ENCODE results near the gene UBE2V1.

DNA sequence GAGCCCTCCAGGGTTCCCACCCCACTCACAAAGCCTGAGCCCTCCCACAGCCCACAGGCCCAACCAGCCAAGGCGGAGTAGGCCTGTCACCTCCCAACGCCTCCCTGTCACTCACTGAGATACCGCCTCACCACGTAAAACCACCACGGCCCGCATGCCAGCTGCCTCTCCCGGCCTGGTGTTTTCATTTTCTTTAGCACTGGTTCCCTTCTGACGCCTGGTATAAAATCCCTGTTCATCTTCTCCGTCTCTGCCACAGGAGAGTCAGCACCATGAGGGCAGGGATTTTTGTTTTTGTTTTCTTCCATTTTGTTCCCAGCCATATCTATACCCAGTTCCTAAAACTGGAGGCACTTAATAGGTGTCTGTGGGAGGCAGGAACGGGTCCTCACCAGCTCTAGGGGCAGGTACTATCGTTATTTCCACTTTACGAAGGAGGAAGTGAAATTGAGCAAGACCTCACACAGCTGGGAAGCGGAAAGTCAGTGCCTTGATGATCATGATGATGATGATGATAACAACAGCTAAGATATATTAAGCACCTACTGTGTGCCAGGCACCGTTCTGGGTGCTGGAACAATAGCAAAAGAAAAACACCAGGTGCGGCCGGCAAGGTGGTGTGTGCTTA lies 71.6 kb downstream of the UBE2V1 start:
- no peak for TF ChIP-seq POLR2AphosphoS5 (IDR thresholded peaks at IDR 0.05)
- TF ChIP-seq, protein P1, sequence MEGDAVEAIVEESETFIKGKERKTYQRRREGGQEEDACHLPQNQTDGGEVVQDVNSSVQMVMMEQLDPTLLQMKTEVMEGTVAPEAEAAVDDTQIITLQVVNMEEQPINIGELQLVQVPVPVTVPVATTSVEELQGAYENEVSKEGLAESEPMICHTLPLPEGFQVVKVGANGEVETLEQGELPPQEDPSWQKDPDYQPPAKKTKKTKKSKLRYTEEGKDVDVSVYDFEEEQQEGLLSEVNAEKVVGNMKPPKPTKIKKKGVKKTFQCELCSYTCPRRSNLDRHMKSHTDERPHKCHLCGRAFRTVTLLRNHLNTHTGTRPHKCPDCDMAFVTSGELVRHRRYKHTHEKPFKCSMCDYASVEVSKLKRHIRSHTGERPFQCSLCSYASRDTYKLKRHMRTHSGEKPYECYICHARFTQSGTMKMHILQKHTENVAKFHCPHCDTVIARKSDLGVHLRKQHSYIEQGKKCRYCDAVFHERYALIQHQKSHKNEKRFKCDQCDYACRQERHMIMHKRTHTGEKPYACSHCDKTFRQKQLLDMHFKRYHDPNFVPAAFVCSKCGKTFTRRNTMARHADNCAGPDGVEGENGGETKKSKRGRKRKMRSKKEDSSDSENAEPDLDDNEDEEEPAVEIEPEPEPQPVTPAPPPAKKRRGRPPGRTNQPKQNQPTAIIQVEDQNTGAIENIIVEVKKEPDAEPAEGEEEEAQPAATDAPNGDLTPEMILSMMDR (IDR thresholded peaks at IDR 0.05), result no peak

Measured in suprapubic skin (tissue), 3 donors.